HCT116 (cell line): ENCODE measurements around the gene LEAP2. TPM values are rescaled to one million over a fixed set of nuclear protein-coding genes. Genes with fewer than 3 reads are reported as not detected.

Experiments
- ATAC-seq: fragments of 200-7000 bp; cut with Tn5 transposase; 2 replicates; pipeline ENCODE4 v1.9.1; 2020; ENCODE audit warnings: mild to moderate bottlenecking, moderate library complexity
- BruUV-seq: library from RNA; stranded (reverse); fragments of 400-500 nt; replicated peaks from 2 replicates; lab custom pipeline; 2021; lab: Mats Ljungman, UMichigan
- CTCF ChIA-PET: fragments of 300-600 bp; sonication (Branson Sonifier 250); formaldehyde crosslinking; loops from one replicate; lab custom pipeline; 2021; ENCODE audit warnings: antibody characterized with exemption; lab: Charles Lee
- POLR2A ChIA-PET: fragments of 300-600, 350-600 bp; sonication (Branson Sonifier 250); formaldehyde crosslinking; loops from one replicate; lab custom pipeline; 2021; ENCODE audit warnings: antibody characterized with exemption; lab: Charles Lee
- RAD21 ChIA-PET, 2 experiments: fragments of 300-600 bp; sonication (Branson Sonifier 250); formaldehyde crosslinking; loops; one replicate each; lab custom pipeline; 2023; ENCODE audit warnings: low total read pairs in 2 of 2; ENCODE audit not compliant: uncharacterized antibody in 2 of 2, unreplicated experiment in 2 of 2, low non-redundant PET in 1 of 2; lab: Charles Lee
- DNase-seq: peaks from one replicate; pipeline ENCODE4 v3.0.0-alpha.2; 2010; ENCODE audit warnings: low read depth, low spot score
- H2AFZ ChIP-seq: fragments of 200-600 bp; shearing (Covaris generic), sonication (generic); 2 replicates; pipeline ENCODE4 v1.6.1; 2017; ENCODE audit warnings: low read depth, mixed run types, mixed read lengths, antibody characterized with exemption, low read length; ENCODE audit not compliant: poor library complexity, severe bottlenecking
- H3K27ac ChIP-seq: 2 replicates; pipeline ENCODE4 v1.5.1; 2012; ENCODE audit warnings: low read depth, low read length
- H3K27me3 ChIP-seq: fragments of 200-600 bp; sonication (generic); 2 replicates; pipeline ENCODE4 v1.6.1; 2016; ENCODE audit warnings: mixed run types, low read length, mixed read lengths; ENCODE audit not compliant: insufficient read depth
- H3K36me3 ChIP-seq, 2 experiments: fragments of 200-500 bp in 1 of 2; fragments of 200-600 bp in 1 of 2; sonication (Bioruptor generic) in 1 of 2; sonication (generic) in 1 of 2; 2 replicates each; pipeline versions ENCODE4 v1.5.1 to v1.6.1; 2014 to 2016; ENCODE audit warnings: low read length in 2 of 2, inconsistent platforms in 1 of 2, mixed read lengths in 1 of 2, mixed run types in 1 of 2; ENCODE audit not compliant: insufficient read depth in 2 of 2, control insufficient read depth in 1 of 2
- H3K4me1 ChIP-seq, 2 experiments: fragments of 200-600 bp in 1 of 2; sonication (generic) in 1 of 2; 2 replicates each; pipeline versions ENCODE4 v1.5.1 to v1.6.1; 2012 to 2017; ENCODE audit warnings: low read length in 2 of 2, inconsistent platforms in 1 of 2, mild to moderate bottlenecking in 1 of 2, mixed read lengths in 1 of 2, mixed run types in 1 of 2, moderate library complexity in 1 of 2; ENCODE audit not compliant: insufficient read depth in 2 of 2, control insufficient read depth in 1 of 2
- H3K4me2 ChIP-seq: fragments of 200-600 bp; sonication (generic); 2 replicates; pipeline ENCODE4 v1.6.1; 2017; ENCODE audit warnings: mixed run types, low read length, mixed read lengths
- H3K4me3 ChIP-seq, 2 experiments: fragments of 200-600 bp in 1 of 2; sonication (generic) in 1 of 2; replicated peaks in 1 of 2; 2 replicates each; pipeline ENCODE4 v1.5.1; 2011 to 2016; ENCODE audit warnings: low read length in 2 of 2, control low read depth in 1 of 2, low read depth in 1 of 2, mild to moderate bottlenecking in 1 of 2, mixed read lengths in 1 of 2, mixed run types in 1 of 2
- H3K79me2 ChIP-seq: fragments of 200-600 bp; sonication (generic); 2 replicates; pipeline ENCODE4 v1.6.1; 2017; ENCODE audit warnings: mild to moderate bottlenecking, mixed run types, low read length, moderate library complexity, mixed read lengths; ENCODE audit not compliant: insufficient read depth
- H3K9ac ChIP-seq: fragments of 200-600 bp; sonication (generic); 2 replicates; pipeline ENCODE4 v1.6.1; 2016; ENCODE audit warnings: low read length, mixed read lengths
- H3K9me2 ChIP-seq: fragments of 200-600 bp; sonication (generic), shearing (Covaris generic); 2 replicates; pipeline ENCODE4 v1.6.1; 2017; ENCODE audit warnings: mixed run types, mild to moderate bottlenecking, moderate library complexity; ENCODE audit not compliant: insufficient read depth
- H3K9me3 ChIP-seq, 2 experiments: fragments of 200-500 bp in 1 of 2; fragments of 200-600 bp in 1 of 2; sonication (Bioruptor generic) in 1 of 2; sonication (generic) in 1 of 2; 2 replicates each; pipeline ENCODE4 v1.6.1; 2014 to 2017; ENCODE audit warnings: low read length in 2 of 2, mixed read lengths in 2 of 2, inconsistent platforms in 1 of 2, low read depth in 1 of 2, mild to moderate bottlenecking in 1 of 2, mixed run types in 1 of 2, moderate library complexity in 1 of 2; ENCODE audit not compliant: control insufficient read depth in 1 of 2, insufficient read depth in 1 of 2
- H4K20me1 ChIP-seq: fragments of 200-600 bp; sonication (generic), shearing (Covaris generic); 2 replicates; pipeline ENCODE4 v1.6.1; 2017; ENCODE audit warnings: mixed run types, mild to moderate bottlenecking, moderate library complexity; ENCODE audit not compliant: insufficient read depth
- CEBPB ChIP-seq: IDR thresholded peaks from 2 replicates; pipeline ENCODE4 v1.6.1; 2012; ENCODE audit warnings: low read depth
- EGR1 ChIP-seq: IDR thresholded peaks from 2 replicates; pipeline ENCODE4 v1.6.1; 2012; ENCODE audit warnings: low read depth
- ELF1 ChIP-seq: IDR thresholded peaks from 2 replicates; pipeline ENCODE4 v1.6.1; 2012; ENCODE audit warnings: low read depth, borderline replicate concordance
- RAD21 ChIP-seq: IDR thresholded peaks from 2 replicates; pipeline ENCODE4 v1.6.1; 2012; ENCODE audit warnings: low read depth, mild to moderate bottlenecking
- YY1 ChIP-seq: IDR thresholded peaks from 2 replicates; pipeline ENCODE4 v1.6.1; 2011; ENCODE audit warnings: low read length, low read depth, moderate library complexity, mild to moderate bottlenecking; ENCODE audit not compliant: insufficient replicate concordance; ENCODE audit errors: extremely low read depth
- ZFX ChIP-seq: fragments of 450-650 bp; IDR thresholded peaks from 2 replicates; pipeline ENCODE4 v1.6.1; 2017
- ZNF274 ChIP-seq: fragments of 200-500 bp; sonication (Bioruptor generic); IDR thresholded peaks from 2 replicates; pipeline ENCODE4 v1.6.1; 2014; ENCODE audit warnings: mild to moderate bottlenecking, low read depth, low read length, inconsistent platforms
- intact Hi-C: fragments of 100-400 bp; cut with micrococcal nuclease; formaldehyde crosslinking; loops from 2 replicates; pipeline ENCODE4 v1.10.0; 2022
- total RNA-seq: library from RNA; stranded (reverse); gene quantifications from one replicate; pipeline ENCODE4 v1.2.1, GENCODE V29; 2021; ENCODE audit not compliant: unreplicated experiment
- TF ChIP-seq, protein P1 (sequence below): IDR thresholded peaks from 2 replicates; pipeline ENCODE4 v1.6.1; 2012
- TF ChIP-seq, protein P2 (sequence below): IDR thresholded peaks from 2 replicates; pipeline ENCODE4 v1.6.1; 2012
- TF ChIP-seq, protein P3 (sequence below): IDR thresholded peaks from 2 replicates; pipeline ENCODE4 v1.6.1; 2012; ENCODE audit warnings: low read depth

The LEAP2 gene
- total RNA-seq, 1 experiment from 2014 or later = 1.2 TPM

DNA sequence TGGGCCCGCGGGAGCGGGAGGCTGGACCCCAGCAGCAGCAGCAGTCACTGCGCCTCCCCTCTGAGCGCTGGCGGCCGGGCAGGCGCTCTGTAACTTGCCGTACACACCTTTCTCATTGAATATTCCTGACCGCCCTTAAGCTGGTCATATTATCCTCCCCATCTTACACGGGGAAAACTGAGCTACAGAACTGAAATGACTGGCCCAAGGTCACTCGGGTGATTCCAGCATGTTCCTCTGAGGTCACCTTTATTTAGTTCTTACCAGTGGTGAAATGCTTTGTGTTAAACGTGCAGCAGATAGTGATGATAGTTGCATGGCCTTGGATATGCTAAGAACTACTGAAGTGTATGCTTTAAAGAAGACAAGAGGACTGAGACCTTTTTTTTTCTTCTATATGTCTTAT, 6.4 kb upstream of the LEAP2 start:
- POLR2A ChIA-PET = interaction anchor here (0.8 kb wide), 1 partner anchor 21 kb away, joined by 3 read pairs; no protein-coding TSS in a partner anchor
- peaks cover 26% of the 10 kb centered on the region for H3K79me2 ChIP-seq
- RAD21 ChIA-PET = no interaction called here
- no peak overlapping the region for H2AFZ ChIP-seq
- DNase-seq (no peak), ATAC-seq (no peak)
- H3K9me3 ChIP-seq = no peaks in the 10 kb centered on the region
- H3K27me3 ChIP-seq = no peaks in the 10 kb centered on the region
- H3K9ac ChIP-seq = peak overlapping the region; percentile 99
- TF ChIP-seq, protein P1, sequence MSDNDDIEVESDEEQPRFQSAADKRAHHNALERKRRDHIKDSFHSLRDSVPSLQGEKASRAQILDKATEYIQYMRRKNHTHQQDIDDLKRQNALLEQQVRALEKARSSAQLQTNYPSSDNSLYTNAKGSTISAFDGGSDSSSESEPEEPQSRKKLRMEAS = no peak
- TF ChIP-seq CEBPB (no peak), ELF1 (no peak), ZFX (no peak), YY1 (no peak), RAD21 (no peak), ZNF274 (no peak), EGR1 (no peak)
- TF ChIP-seq, protein P2, sequence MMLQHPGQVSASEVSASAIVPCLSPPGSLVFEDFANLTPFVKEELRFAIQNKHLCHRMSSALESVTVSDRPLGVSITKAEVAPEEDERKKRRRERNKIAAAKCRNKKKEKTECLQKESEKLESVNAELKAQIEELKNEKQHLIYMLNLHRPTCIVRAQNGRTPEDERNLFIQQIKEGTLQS = no peak
- TF ChIP-seq, protein P3, sequence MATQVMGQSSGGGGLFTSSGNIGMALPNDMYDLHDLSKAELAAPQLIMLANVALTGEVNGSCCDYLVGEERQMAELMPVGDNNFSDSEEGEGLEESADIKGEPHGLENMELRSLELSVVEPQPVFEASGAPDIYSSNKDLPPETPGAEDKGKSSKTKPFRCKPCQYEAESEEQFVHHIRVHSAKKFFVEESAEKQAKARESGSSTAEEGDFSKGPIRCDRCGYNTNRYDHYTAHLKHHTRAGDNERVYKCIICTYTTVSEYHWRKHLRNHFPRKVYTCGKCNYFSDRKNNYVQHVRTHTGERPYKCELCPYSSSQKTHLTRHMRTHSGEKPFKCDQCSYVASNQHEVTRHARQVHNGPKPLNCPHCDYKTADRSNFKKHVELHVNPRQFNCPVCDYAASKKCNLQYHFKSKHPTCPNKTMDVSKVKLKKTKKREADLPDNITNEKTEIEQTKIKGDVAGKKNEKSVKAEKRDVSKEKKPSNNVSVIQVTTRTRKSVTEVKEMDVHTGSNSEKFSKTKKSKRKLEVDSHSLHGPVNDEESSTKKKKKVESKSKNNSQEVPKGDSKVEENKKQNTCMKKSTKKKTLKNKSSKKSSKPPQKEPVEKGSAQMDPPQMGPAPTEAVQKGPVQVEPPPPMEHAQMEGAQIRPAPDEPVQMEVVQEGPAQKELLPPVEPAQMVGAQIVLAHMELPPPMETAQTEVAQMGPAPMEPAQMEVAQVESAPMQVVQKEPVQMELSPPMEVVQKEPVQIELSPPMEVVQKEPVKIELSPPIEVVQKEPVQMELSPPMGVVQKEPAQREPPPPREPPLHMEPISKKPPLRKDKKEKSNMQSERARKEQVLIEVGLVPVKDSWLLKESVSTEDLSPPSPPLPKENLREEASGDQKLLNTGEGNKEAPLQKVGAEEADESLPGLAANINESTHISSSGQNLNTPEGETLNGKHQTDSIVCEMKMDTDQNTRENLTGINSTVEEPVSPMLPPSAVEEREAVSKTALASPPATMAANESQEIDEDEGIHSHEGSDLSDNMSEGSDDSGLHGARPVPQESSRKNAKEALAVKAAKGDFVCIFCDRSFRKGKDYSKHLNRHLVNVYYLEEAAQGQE = no peak
- H3K4me3 ChIP-seq = peak overlapping the region; percentile 89 to 98
- H4K20me1 ChIP-seq = no peaks in the 10 kb centered on the region
- intact Hi-C loops = no loop called here
- H3K4me2 ChIP-seq = peak overlapping the region; percentile 82
- peaks cover 4 to 15% of the 10 kb centered on the region in 2 experiments; a peak in 2 of 4 replicates for H3K36me3 ChIP-seq
- H3K9me2 ChIP-seq = no peaks in the 10 kb centered on the region
- BruUV-seq = no TSS peak
- CTCF ChIA-PET = no interaction called here
- H3K27ac ChIP-seq = peak overlapping the region; percentile 70
- peaks cover 4 to 17% of the 10 kb centered on the region in 2 experiments for H3K4me1 ChIP-seq
